Upper lobe of left lung (tissue), 4 donors: Measurements from ENCODE around the gene NCBP2L.

Experiments
- EP300 ChIP-seq, 4 donors: sonication (generic); formaldehyde crosslinking; IDR thresholded peaks; one replicate each; pipeline ENCODE4 v1.5.1; 2017; ENCODE audit warnings: antibody characterized with exemption in 4 of 4, control low read depth in 2 of 4
- POLR2A ChIP-seq, 4 donors: fragments of 450-650 bp; IDR thresholded peaks; one replicate each; pipeline ENCODE4 v1.5.1; 2016 to 2017; ENCODE audit warnings: antibody characterized with exemption in 4 of 4, mild to moderate bottlenecking in 2 of 4
- TF ChIP-seq, protein P1 (sequence below), 6 experiments: fragments of 450-650 bp in 4 of 6; fragments of 200-600 bp in 2 of 6; sonication (generic) in 2 of 6; IDR thresholded peaks; one replicate each; pipeline ENCODE4 v1.5.1; 2016 to 2019; ENCODE audit warnings: antibody characterized with exemption in 6 of 6

GRCh38 chrX:107748506-107748905, 29.0 kb upstream of the NCBP2L start:
- TF ChIP-seq, protein P1, sequence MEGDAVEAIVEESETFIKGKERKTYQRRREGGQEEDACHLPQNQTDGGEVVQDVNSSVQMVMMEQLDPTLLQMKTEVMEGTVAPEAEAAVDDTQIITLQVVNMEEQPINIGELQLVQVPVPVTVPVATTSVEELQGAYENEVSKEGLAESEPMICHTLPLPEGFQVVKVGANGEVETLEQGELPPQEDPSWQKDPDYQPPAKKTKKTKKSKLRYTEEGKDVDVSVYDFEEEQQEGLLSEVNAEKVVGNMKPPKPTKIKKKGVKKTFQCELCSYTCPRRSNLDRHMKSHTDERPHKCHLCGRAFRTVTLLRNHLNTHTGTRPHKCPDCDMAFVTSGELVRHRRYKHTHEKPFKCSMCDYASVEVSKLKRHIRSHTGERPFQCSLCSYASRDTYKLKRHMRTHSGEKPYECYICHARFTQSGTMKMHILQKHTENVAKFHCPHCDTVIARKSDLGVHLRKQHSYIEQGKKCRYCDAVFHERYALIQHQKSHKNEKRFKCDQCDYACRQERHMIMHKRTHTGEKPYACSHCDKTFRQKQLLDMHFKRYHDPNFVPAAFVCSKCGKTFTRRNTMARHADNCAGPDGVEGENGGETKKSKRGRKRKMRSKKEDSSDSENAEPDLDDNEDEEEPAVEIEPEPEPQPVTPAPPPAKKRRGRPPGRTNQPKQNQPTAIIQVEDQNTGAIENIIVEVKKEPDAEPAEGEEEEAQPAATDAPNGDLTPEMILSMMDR (IDR thresholded peaks at IDR 0.05), result no peak
- TF ChIP-seq EP300 (IDR thresholded peaks at IDR 0.05), result no peak
- TF ChIP-seq POLR2A (IDR thresholded peaks at IDR 0.05), result no peak
